ENCODE data around the gene LBX2.

- no peak for TF ChIP-seq SP1 (IDR thresholded peaks at IDR 0.05)
- no peak for TF ChIP-seq BHLHE40 (IDR thresholded peaks at IDR 0.05; ENCODE audit: borderline replicate concordance)
- no peak for TF ChIP-seq ARNT (IDR thresholded peaks at IDR 0.05)
- TF ChIP-seq FOXA1 (IDR thresholded peaks at IDR 0.05): no peak
Measured at GRCh38 chr2:74537140-74537539, 37.7 kb upstream of the LBX2 start.

Measured in HEK293T (cell line).